GM12878 (cell line): ENCODE results near the gene ZNF547. TPM values are rescaled to one million over a fixed set of nuclear protein-coding genes. Genes with fewer than 3 reads are reported as not detected.

Experiments used
- ATAC-seq: fragments of 200-7000 bp; cut with Tn5 transposase; 3 replicates; pipeline ENCODE4 v1.9.1; 2020; ENCODE audit warnings: mild to moderate bottlenecking, moderate library complexity
- BruUV-seq: library from RNA; stranded (reverse); fragments of 400-500 nt; replicated peaks from 2 replicates; lab custom pipeline; 2021; lab: Mats Ljungman, UMichigan
- CTCF ChIA-PET: fragments of 300-600 bp; sonication (Branson Sonifier 250); formaldehyde crosslinking; extraction: SDS; loops from one replicate; lab custom pipeline; 2021; ENCODE audit warnings: inconsistent platforms; lab: Yijun Ruan, JAX
- POLR2A ChIA-PET: fragments of 350-600 bp; formaldehyde crosslinking; extraction: SDS; loops from one replicate; lab custom pipeline; 2021; ENCODE audit warnings: inconsistent platforms; lab: Charles Lee
- RAD21 ChIA-PET: fragments of 300-600 bp; sonication (Branson Sonifier 250); formaldehyde crosslinking; loops from one replicate; lab custom pipeline; 2023; ENCODE audit warnings: antibody characterized with exemption; ENCODE audit not compliant: unreplicated experiment; lab: Charles Lee
- SMC1A ChIA-PET: fragments of 300-600 bp; sonication (Branson Sonifier 250); formaldehyde crosslinking; loops from one replicate; lab custom pipeline; 2023; ENCODE audit not compliant: unreplicated experiment, uncharacterized antibody; lab: Charles Lee
- DNase-seq: peaks from one replicate; pipeline ENCODE4 v3.0.0-alpha.2; 2011; ENCODE audit warnings: low read depth, low spot score
- FAIRE-seq: peaks from 3 replicates; lab custom pipeline; 2011; peaks lifted over from hg19 to GRCh38; lab: Jason Lieb, UNC
- H2AFZ ChIP-seq: 2 replicates; pipeline ENCODE4 v1.6.0; 2011; ENCODE audit warnings: low read depth, low read length, control low read depth; ENCODE audit not compliant: control insufficient read depth
- H3K27ac ChIP-seq: 2 replicates; pipeline ENCODE4 v1.5.1; 2011; ENCODE audit warnings: control low read depth; ENCODE audit not compliant: control insufficient read depth, insufficient read depth
- H3K27me3 ChIP-seq, 2 experiments: replicated peaks in 1 of 2; 2 replicates each; pipeline versions ENCODE4 v1.6.0 to v1.6.1; 2011; ENCODE audit warnings: low read length in 1 of 2; ENCODE audit not compliant: control insufficient read depth in 2 of 2, insufficient read depth in 2 of 2
- H3K36me3 ChIP-seq, 2 experiments: 2 replicates each; pipeline ENCODE4 v1.5.1; 2011; ENCODE audit warnings: low read length in 1 of 2; ENCODE audit not compliant: control insufficient read depth in 2 of 2, insufficient read depth in 2 of 2
- H3K4me1 ChIP-seq: 2 replicates; pipeline ENCODE4 v1.6.1; 2011; ENCODE audit warnings: mild to moderate bottlenecking, low read length, moderate library complexity, mixed read lengths; ENCODE audit not compliant: control insufficient read depth, insufficient read depth
- H3K4me2 ChIP-seq: 2 replicates; pipeline ENCODE4 v1.6.0; 2011; ENCODE audit warnings: control low read depth; ENCODE audit not compliant: control insufficient read depth, insufficient read depth
- H3K4me3 ChIP-seq: fragments of 200-600 bp; sonication (generic); 2 replicates; pipeline ENCODE4 v1.5.1; 2016
- H3K79me2 ChIP-seq: 2 replicates; pipeline ENCODE4 v1.6.0; 2011; ENCODE audit warnings: low read length; ENCODE audit not compliant: control insufficient read depth, insufficient read depth
- H3K9ac ChIP-seq: 2 replicates; pipeline ENCODE4 v1.8.0; 2011; ENCODE audit warnings: low read length, control low read depth, mixed read lengths; ENCODE audit not compliant: control insufficient read depth, insufficient read depth
- H3K9me3 ChIP-seq: replicated peaks from 3 replicates; pipeline ENCODE4 v1.5.1; 2011; ENCODE audit warnings: mild to moderate bottlenecking, low read length; ENCODE audit not compliant: control insufficient read depth, insufficient read depth
- H4K20me1 ChIP-seq: 2 replicates; pipeline ENCODE4 v1.6.0; 2011; ENCODE audit not compliant: control insufficient read depth, insufficient read depth
- CBX3 ChIP-seq: fragments of 200-600 bp; sonication (generic); IDR thresholded peaks from 2 replicates; pipeline ENCODE4 v1.6.1; 2016; ENCODE audit warnings: low read depth, borderline replicate concordance
- CEBPZ ChIP-seq: fragments of 150-350 bp; IDR thresholded peaks from 2 replicates; pipeline ENCODE4 v1.6.1; 2016; ENCODE audit warnings: low read depth, low read length
- CHD4 ChIP-seq: fragments of 200-600 bp; sonication (generic); IDR thresholded peaks from 2 replicates; pipeline ENCODE4 v1.6.1; 2016; ENCODE audit warnings: mild to moderate bottlenecking
- EP300 ChIP-seq, 2 experiments: fragments of 150-350 bp in 1 of 2; IDR thresholded peaks; 2 replicates each; pipeline ENCODE4 v1.6.1; 2011 to 2012; ENCODE audit warnings: low read depth in 2 of 2, low read length in 2 of 2, borderline replicate concordance in 1 of 2, improper control_type of control experiment in 1 of 2, inconsistent platforms in 1 of 2; ENCODE audit not compliant: control insufficient read depth in 1 of 2
- ESRRA ChIP-seq: IDR thresholded peaks from 2 replicates; pipeline ENCODE4 v1.6.1; 2012; ENCODE audit warnings: mild to moderate bottlenecking, low read length, improper control_type of control experiment
- GABPA ChIP-seq: IDR thresholded peaks from 2 replicates; pipeline ENCODE4 v1.6.1; 2014; ENCODE audit warnings: antibody characterized with exemption, low read depth, mild to moderate bottlenecking, inconsistent platforms
- IKZF1 ChIP-seq: fragments of 450-650 bp; conservative IDR thresholded peaks from 2 replicates; pipeline ENCODE4 v1.6.1; 2017; ENCODE audit warnings: antibody characterized with exemption, mild to moderate bottlenecking
- MXI1 ChIP-seq: fragments of 150-350 bp; IDR thresholded peaks from 2 replicates; pipeline ENCODE4 v1.6.1; 2011; ENCODE audit warnings: low read depth, mild to moderate bottlenecking, inconsistent platforms, low read length, improper control_type of control experiment
- MYB ChIP-seq: fragments of 150-350 bp; IDR thresholded peaks from 2 replicates; pipeline ENCODE4 v1.6.1; 2014; ENCODE audit warnings: mild to moderate bottlenecking, low read depth, low read length, borderline replicate concordance
- NFYB ChIP-seq: IDR thresholded peaks from 2 replicates; pipeline ENCODE4 v1.6.1; 2011; ENCODE audit warnings: low read depth, mild to moderate bottlenecking, low read length, improper control_type of control experiment, moderate library complexity; ENCODE audit not compliant: insufficient read depth
- NR2C2 ChIP-seq: IDR thresholded peaks from 2 replicates; pipeline ENCODE4 v1.6.1; 2011; ENCODE audit warnings: borderline replicate concordance, low read depth; ENCODE audit not compliant: control insufficient read depth, insufficient read length
- NRF1 ChIP-seq: conservative IDR thresholded peaks from 2 replicates; pipeline ENCODE4 v1.6.1; 2011; ENCODE audit warnings: mild to moderate bottlenecking, low read depth, low read length, improper control_type of control experiment
- SPI1 ChIP-seq: IDR thresholded peaks from 2 replicates; pipeline ENCODE4 v1.6.1; 2011; ENCODE audit warnings: low read depth, mild to moderate bottlenecking, low read length, moderate library complexity, borderline replicate concordance; ENCODE audit not compliant: insufficient read depth
- YY1 ChIP-seq: IDR thresholded peaks from 2 replicates; pipeline ENCODE4 v1.6.1; 2011; ENCODE audit warnings: low read depth, mild to moderate bottlenecking, low read length
- ZBTB40 ChIP-seq: fragments of 450-650 bp; IDR thresholded peaks from 2 replicates; pipeline ENCODE4 v1.6.1; 2016; ENCODE audit warnings: mild to moderate bottlenecking, moderate library complexity, borderline replicate concordance
- WGBS: methylation state at CpG from one replicate; pipeline ENCODE4 v1.1.6; 2016; ENCODE audit warnings: low lambda C conversion rate; ENCODE audit not compliant: insufficient replicate concordance, insufficient coverage; ENCODE audit errors: missing lambda C conversion rate; 5-methylcytosine and 5-hydroxymethylcytosine counted together
- in situ Hi-C: fragments of 300-500 bp; cut with MboI; formaldehyde crosslinking; loops from 9 replicates; pipeline ENCODE4 v1.14.3; 2018; ENCODE audit warnings: mixed read lengths
- intact Hi-C: fragments of 100-400 bp; cut with micrococcal nuclease; formaldehyde crosslinking; loops from one replicate; pipeline ENCODE4 v1.14.2; 2022; ENCODE audit not compliant: unreplicated experiment
- polyA plus RNA-seq, 11 experiments: library from polyadenylated mRNA; depleted of rRNA in 4 of 11; unstranded in 6 of 11; stranded (reverse) in 5 of 11; fragments of >200 nt; fragmentation: Nextera tagmentation in 4 of 11; fragmentation: Illumina TruSeq in 1 of 11; extraction: Ambion mirVana in 4 of 11; extraction: Trizol in 1 of 11; gene quantifications; 1 replicate in 1 of 11; 2 replicates in 10 of 11; pipeline versions ENCODE4 v1.2.1 to v1.2.3, GENCODE V29; 2011 to 2016; ENCODE audit warnings: inconsistent platforms in 2 of 11, missing spikeins in 2 of 11, low read depth in 1 of 11
- total RNA-seq, 4 experiments: library from RNA; depleted of rRNA in 3 of 4; stranded (reverse); fragments of >200 nt in 3 of 4; fragmentation: Illumina TruSeq in 1 of 4; extraction: Trizol in 1 of 4; gene quantifications; 2 replicates each; pipeline versions ENCODE4 v1.2.1 to v1.2.3, GENCODE V29; 2013 to 2021
- TF ChIP-seq, protein P1 (sequence below): IDR thresholded peaks from 2 replicates; pipeline ENCODE4 v1.6.1; 2012; ENCODE audit warnings: low read depth, low read length, improper control_type of control experiment

The ZNF547 gene
- total and polyA plus RNA-seq, 10 of the 15 experiments (the other 5 are each of a cell fraction or from before 2014, with no cell fraction given): 2.3 to 6.0 (median 3.3) TPM

- ChIA-PET RAD21 (no interaction called here), SMC1A (interaction anchor here (1.2 to 1.4 kb wide), 2 partner anchors 17 to 56 kb away, joined by 3 read pairs; partner anchors contain the start of genes ZNF304 and ZNF548), POLR2A (no interaction called here), CTCF (interaction anchor here (1.3 kb wide), 1 partner anchor 10 kb away, joined by 4 read pairs; no protein-coding TSS in a partner anchor)
- no peak for FAIRE-seq
- Histone ChIP-seq H3K27ac (no peak overlapping the region), H3K36me3 (no peaks in the 10 kb centered on the region; a peak in 1 of 4 replicates), H3K4me2 (no peak overlapping the region), H3K79me2 (no peaks in the 10 kb centered on the region), H4K20me1 (no peaks in the 10 kb centered on the region), H3K9me3 (no peaks in the 10 kb centered on the region; the same call in 2 of the 3 replicates), H2AFZ (no peak overlapping the region), H3K4me1 (no peaks in the 10 kb centered on the region), H3K27me3 (no peaks in the 10 kb centered on the region), H3K4me3 (no peak overlapping the region), H3K9ac (no peak overlapping the region)
- in situ Hi-C loops: no loop called here
- no peak for DNase-seq
- 100% methylated on average over 4 of the region's 4 CpGs for WGBS
- intact Hi-C loops: no loop called here
- no peak for ATAC-seq
- no TSS peak for BruUV-seq
- TF ChIP-seq, protein P1, sequence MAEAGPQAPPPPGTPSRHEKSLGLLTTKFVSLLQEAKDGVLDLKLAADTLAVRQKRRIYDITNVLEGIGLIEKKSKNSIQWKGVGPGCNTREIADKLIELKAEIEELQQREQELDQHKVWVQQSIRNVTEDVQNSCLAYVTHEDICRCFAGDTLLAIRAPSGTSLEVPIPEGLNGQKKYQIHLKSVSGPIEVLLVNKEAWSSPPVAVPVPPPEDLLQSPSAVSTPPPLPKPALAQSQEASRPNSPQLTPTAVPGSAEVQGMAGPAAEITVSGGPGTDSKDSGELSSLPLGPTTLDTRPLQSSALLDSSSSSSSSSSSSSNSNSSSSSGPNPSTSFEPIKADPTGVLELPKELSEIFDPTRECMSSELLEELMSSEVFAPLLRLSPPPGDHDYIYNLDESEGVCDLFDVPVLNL: no peak
- no peak for TF ChIP-seq MXI1
- TF ChIP-seq NR2C2: no peak
- TF ChIP-seq NFYB: no peak
- TF ChIP-seq ESRRA: no peak
- TF ChIP-seq NRF1: no peak
- no peak for TF ChIP-seq ZBTB40
- no peak for TF ChIP-seq EP300 (IDR thresholded peaks at IDR 0.05; ENCODE audit: borderline replicate concordance in 1 of 2, control insufficient read depth in 1 of 2, low read depth in 2 of 2, low read length in 2 of 2)
- TF ChIP-seq CBX3: no peak
- no peak for TF ChIP-seq CHD4
- TF ChIP-seq SPI1: no peak
- TF ChIP-seq MYB: no peak
- no peak for TF ChIP-seq IKZF1
- TF ChIP-seq GABPA: no peak
- no peak for TF ChIP-seq YY1
- TF ChIP-seq CEBPZ: no peak
Measured at GRCh38 chr19:57334191-57334590, 29.2 kb upstream of the ZNF547 start.
